Left lobe of liver (tissue), 2 donors: ENCODE results near the gene ATP8A2. TPM values are rescaled to one million over a fixed set of nuclear protein-coding genes. Genes with fewer than 3 reads are reported as not detected.

ENCODE experiments used
- ATAC-seq: fragments of 200-7000 bp; cut with Tn5 transposase; one replicate; pipeline ENCODE4 v1.9.1; 2020; ENCODE audit warnings: mild to moderate bottlenecking, moderate library complexity
- DNase-seq: peaks from one replicate; pipeline ENCODE4 v3.0.0-alpha.2; 2020; ENCODE audit warnings: low spot score
- total RNA-seq: library from RNA; stranded (reverse); gene quantifications from one replicate; pipeline ENCODE4 v1.2.1, GENCODE V29; 2021
- donor health status: DM: no; HTN: no; CAD: no; lungs with moderate emphysema.
- donor health status: DM: no; HTN: yes; CAD: no.

The ATP8A2 gene
- total RNA-seq, 1 donor from 2014 or later: not detected

DNA sequence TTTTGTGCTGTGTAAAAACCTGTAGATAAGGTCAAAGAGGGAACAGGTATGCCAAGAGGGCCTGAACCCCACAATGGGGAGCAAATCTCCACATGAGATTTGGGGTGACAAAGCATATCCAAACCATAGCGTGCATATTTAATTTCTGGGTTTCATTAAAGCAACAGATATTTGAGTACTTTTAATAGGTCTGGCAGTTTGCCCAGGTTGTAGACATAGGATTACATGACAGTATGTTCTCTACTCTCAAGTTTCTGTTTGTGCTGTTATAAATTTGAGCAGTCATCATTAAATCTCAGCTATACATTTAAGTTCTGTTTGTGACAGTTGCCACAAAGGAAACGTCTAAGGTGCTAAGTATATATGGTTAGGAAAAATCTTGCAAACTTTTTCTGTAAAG, 236.4 kb downstream of the ATP8A2 start:
- DNase-seq (no peak), ATAC-seq (no peak)

DNA sequence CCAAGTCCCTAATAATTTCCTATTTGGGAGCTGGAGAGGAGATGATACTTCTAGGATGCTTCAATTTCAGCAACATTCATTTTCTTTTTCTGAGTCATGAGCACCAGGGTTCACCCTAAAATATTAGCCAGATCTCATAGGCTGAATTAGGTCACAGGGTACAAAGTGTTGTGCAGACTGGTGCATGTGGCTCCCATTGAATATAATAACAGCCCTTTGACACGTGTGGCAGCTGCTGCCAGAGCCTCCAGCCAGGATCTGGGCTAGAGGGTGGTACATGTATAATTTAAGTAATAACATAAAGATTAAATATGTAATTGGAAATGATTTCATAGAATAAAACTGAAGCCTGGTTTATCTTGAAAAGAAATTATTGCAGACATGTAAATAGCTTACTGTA, 244.9 kb downstream of the ATP8A2 start:
- no peak for ATAC-seq
- DNase-seq: no peak

DNA sequence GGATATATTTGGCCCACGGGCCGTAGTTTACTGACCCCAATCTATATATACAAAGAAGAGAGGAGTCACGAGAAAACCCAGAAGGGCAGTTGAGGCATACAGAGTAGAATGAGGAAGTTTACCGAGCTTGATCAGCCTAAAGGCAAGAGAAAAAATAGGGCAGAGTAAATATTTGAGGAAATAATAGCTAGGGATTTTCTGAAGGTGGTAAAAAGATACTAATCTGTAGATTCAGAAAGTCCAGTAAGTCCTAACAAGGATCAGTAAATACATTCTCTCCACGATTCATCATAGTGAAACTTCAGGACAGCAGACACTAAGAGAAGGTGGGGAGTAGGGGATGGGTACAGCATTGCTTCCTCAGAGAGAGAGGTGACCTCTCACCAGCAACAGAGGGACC, 248.1 kb downstream of the ATP8A2 start:
- no peak for DNase-seq

DNA sequence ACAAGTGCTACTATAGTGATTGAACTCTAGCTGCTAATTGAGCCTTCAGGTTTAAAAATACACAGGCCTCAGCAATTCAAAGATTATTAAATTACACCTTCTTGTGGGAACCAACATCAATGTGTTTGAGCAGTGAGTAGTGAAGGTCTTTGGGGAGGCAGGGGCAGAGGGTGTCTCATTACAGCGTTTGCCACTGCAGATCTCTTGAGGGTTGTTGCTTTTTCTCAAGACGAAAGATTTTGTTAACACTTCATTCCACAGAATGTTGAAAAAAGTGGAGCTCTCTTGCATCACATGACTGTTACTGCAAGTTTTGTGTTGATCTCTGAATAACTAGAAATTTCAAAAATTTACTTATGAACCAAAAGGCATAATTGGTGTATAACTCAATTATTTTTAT, 253.6 kb downstream of the ATP8A2 start:
- no peak for ATAC-seq
- DNase-seq: no peak

More for the DNA sequence above, 248.1 kb downstream of the ATP8A2 start:
- ATAC-seq: no peak

DNA sequence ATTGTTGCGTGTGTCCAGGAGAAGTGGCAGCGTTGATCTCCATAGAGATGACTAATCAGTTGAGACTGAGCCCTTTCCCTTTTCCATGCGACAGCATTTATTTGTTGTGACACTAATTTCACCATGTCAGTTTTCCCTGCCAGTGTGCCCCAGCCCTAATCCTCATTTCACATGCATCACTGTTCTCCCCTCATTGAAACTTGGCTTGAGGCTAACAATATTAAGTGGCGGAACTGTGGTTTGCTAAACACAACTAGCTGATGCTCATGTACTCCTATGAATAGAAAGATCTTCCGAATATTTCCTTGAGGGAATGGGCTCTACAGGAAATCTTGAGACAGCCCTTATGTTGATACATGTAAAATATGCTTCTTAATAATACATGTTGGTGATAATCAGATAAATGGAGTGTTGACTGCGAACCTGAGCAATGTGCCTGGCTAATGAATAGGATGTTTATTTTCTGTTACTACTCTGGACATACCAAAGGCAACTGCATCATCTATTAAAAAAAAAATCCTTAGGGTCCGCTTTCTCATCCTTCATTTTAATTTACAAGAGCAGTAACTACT, 258.6 kb downstream of the ATP8A2 start:
- no peak for ATAC-seq
- DNase-seq: no peak

DNA sequence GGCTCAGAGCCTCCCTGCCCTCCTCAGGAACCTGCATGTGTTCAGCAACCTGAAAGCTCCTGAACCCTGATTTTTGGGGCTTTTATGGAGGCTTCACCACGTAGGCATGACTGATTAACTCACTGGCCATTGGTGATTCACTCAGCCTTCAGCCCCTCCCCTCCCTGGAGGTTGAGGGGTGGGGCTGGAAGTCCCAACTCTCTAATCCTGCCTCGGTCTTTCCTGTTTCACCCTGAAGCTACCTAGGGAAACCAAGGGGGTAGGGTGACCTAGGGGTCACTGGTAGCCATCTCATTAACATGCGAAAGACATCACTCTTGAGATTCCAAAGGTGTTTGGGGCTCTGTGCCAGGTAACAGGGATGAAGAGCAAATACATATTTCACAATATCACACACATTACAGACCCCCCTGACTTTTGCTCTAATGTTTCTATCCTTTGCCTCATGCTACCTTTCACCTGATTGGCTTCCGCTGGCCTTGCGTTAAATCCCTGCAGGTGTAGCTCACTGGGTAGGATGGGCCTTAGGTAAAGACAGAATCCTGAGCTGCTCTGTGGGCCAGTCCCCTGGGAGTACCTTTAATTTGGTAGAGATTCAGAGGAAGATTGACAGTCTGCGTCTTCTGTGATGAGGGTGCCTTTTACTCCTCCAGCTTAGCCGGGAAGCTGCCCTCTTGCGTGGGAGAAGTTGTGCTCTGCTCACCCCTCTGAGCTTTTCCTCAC, 260.6 kb downstream of the ATP8A2 start:
- ATAC-seq: no peak

DNA sequence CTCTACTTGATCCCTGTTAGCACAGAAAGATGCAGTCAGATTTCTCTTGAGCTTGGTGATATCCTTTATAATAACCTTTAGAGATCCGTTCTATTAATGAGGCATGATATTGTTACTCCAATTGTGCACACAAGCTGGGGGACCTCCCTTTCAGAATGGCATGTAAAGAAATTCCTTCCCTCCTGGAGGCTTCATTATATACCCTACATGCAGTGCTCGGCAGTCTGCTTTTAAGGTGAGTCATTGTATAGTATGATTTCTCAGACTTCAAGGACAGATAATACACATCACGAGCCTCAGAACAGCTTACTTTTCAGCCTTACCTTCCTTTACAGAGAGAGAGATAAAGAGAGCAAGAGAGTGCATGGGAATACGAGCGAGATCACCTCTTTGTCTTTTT, 261.3 kb downstream of the ATP8A2 start:
- DNase-seq (no peak), ATAC-seq (no peak)

More for the DNA sequence above, 260.6 kb downstream of the ATP8A2 start:
- DNase-seq: no peak

DNA sequence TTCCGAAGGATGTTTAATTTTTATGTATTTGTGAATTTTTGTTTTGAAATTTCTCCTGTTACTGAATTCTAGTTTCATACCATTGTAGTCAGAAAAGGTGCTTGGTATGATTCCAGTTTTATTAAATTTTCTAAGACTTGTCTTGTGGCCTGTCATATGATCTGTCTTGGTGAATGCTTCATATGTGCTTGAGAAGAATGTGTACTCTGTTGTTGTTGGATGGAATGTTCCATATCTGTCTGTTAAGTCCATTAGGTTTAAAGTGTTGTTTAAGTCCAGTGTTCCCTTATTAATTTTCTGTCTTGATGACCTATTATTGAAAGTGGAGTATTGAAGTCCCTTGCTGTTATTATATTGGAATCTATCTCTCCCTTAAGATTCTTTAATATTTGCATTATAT, 273.9 kb downstream of the ATP8A2 start:
- DNase-seq: no peak
- no peak for ATAC-seq

DNA sequence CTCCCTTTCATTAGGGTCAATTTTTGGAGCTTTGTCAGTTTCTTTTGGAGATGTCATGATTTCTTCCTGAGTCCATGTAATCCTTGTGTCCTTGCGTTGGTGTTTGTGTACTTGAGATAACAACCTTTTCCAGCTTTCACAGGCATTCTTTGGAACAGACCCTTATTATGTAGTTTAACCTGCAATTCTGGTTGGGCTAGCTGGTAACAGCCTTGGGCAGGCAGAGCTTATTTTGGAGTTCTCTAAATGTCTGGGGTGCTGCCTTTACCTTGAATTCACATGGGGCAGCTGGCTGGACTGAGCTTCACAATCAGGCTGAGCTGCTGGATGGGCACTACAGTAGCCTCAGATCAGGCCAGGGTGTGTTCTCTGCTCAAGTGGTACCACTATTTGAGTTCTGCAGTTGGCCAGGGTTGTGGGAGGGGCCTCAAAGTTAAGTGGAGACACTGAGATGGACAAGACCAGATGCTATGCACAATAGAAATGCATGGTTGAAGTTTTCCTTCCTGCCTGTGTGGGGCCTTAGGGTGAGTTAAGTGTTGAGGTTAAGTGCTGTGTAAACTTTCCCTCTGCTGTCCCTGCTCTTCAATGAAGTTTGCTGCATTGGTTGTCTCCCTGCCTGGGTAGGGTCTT, 277.3 kb downstream of the ATP8A2 start:
- DNase-seq (no peak), ATAC-seq (no peak)

DNA sequence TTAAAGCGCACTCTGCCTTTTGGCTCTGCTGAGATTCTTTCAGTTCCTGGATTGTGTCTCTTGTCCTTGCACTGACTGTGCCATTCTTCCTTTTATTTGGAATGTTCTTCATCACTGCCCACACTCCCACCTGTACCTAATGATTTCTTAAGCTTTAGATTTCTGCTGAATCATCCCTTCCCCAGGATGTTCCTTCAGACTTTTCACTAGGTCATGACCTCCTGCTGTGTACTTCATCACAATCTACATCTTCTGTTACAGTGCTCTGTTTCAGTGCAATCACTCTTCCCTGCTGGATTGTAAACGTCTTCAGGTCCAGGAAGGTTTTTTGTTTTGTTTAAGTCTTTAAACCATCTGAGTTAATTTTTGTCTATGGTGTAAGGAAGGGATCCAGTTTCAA, 281.0 kb downstream of the ATP8A2 start:
- no peak for ATAC-seq
- DNase-seq: no peak

DNA sequence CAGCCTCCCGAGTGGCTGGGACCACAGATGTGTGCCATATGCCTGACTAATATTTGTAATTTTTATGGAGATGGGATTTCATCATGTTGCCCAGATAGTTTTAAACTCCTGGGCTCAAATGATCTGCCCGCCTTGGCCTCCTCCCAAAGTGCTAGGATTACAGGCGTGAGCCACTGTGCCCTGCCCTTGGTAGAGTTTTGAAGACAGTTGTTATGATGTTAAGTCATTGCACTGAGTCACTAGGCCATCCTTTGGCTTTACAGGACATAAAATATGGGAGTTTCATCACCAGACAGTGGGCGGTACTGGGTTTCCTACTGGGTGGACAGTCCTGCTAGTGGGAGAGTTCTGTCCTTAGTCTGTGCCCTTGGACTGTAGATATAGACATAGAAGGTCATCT, 282.5 kb downstream of the ATP8A2 start:
- no peak for ATAC-seq

DNA sequence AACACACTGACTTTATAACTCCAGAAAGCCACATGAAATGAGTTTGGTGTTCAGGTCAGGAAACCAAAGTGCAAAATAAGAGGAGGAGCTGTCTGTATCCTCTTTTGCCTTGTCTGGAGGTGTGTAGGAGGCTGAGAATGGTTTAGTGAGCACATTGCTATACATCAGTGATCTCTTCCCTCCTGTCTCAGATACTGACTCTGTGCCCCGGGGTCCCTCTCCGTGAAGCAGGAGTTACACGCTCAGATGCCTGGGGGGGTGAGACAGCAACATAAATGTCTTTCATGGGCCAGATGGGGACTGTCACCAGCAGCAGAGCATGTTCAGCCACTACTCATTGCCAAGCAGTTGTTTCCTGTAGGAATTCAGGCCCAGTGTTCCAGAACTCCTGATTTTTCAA, 285.4 kb downstream of the ATP8A2 start:
- DNase-seq (no peak), ATAC-seq (no peak)

More for the DNA sequence above, 282.5 kb downstream of the ATP8A2 start:
- no peak for DNase-seq

DNA sequence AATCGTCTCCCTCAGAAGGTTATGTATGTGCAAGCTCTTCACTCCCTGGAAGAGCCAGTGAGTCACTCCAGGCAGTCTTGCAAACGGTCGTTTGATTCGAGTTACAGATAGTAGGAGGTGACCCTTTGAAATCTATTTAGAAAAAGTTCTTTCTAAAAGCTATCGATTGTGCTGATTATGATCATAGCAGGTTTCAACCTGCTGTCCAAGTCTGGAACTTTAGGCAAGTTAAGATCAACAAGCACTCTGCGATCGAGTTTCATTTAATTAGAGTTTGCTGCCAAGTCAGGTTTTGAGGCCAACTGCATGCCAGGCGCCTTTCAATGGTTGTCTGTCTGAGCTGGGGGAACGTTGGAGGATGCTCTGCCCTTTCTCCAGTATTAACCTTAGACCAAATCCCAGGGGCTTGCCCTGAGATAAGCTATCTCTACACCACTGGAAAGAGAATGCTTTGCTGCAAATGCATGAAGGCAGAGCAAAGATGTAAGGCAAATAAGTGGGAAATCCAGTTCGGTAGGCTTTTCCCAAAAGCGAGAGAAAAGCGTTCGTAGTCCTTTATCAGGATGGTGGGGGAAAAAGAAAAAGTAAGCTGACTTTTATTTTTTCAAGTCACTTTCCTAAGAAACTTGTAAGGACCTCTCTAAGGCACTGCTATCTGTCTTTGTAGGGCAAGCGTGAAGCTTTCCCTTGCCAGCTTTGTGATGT, 287.5 kb downstream of the ATP8A2 start:
- no peak for ATAC-seq
- no peak for DNase-seq

DNA sequence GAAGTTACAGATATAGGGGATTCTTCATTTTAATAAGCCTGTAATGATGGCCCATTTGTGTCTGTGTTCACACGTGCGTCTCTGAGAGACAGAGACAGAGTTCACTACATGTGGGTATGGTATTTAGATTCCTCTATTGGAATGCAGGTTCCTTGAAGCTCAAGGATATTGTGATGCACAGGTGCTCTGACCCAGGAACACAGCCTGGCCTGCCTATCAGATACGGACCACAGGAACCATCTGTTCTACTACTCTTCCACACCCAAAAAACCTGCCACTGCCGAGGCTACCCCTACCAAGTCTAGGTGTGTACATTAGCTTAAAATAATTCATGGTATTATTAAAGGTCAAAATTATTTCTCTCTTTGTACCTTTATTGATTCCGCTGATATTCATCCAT, 289.2 kb downstream of the ATP8A2 start:
- ATAC-seq (no peak), DNase-seq (no peak)

DNA sequence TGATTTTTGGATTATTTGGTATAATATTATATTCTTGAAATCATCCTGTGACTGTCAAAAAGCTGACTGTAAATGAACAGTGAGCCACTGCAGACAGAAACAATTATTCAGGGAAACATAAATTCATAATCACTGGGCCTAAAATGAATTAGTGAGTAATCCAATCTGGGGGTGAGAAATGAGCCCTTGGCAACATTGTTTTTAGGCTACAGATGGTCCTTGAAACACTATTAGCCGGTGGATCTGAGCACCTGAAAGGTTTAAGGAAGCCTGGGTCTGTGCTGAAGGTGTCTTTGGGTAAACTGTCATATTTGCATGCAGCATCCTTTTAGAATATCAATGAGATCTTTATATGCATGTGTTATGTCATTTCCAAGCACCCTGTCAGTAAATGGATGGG, 290.7 kb downstream of the ATP8A2 start:
- no peak for ATAC-seq

DNA sequence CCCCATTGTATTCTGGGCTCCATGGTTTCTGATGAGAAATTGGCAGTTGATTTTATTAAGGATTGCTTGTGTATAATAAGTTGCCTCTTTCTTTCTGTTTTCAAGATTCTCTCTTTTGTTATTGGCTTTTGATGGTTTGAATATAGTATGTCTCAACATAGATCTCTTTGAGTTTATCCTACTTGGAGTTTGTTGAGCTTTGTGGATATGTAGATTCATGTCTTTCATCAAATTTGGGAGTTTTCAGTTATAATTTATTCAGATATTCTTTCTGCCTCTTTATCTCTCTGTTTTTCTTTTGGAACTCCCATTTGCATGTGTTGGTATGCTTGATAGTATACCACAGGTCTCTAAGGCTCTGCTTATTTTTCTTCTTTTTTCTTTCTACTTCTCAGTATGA, 296.6 kb downstream of the ATP8A2 start:
- no peak for DNase-seq
- no peak for ATAC-seq

More for the DNA sequence above, 290.7 kb downstream of the ATP8A2 start:
- DNase-seq: no peak

DNA sequence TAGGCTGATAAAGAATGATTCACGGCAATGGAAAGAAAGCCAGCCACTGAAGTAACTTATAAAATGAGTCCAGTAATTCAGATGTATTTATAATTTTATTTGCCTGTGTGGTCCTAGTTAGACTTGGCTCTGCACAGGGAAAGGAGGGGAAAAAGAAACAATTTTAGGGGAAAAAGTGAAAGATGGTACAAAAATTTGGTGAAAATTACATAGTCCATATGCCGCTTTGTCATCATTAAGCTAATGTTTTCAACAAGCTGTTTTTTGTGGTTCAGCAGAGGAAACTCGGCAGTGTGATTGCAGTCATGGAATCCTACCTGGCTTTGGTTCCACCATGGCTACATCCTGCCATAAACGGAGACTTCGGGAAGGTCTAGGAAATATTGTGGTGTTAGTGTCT, 301.9 kb downstream of the ATP8A2 start:
- DNase-seq (no peak), ATAC-seq (no peak)

DNA sequence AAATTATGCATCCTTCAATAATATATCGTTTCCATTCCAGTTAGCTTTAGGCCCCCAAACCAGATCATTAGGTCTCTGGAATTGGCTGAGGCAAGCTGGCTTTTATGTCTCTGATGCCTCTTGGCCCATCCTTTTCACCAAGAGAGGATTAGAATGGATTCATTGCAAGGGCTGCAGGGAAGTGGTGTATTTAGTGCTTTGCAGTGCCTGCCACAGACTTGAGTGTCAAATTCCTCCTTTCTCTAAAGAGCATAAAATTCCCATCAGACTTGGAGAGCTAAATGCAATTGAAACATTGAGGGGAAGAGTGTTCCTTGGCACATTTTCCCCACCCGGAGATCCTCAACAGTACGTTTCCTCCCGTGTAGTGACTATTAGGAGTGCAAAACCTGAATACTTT, 302.6 kb downstream of the ATP8A2 start:
- ATAC-seq (no peak), DNase-seq (no peak)

DNA sequence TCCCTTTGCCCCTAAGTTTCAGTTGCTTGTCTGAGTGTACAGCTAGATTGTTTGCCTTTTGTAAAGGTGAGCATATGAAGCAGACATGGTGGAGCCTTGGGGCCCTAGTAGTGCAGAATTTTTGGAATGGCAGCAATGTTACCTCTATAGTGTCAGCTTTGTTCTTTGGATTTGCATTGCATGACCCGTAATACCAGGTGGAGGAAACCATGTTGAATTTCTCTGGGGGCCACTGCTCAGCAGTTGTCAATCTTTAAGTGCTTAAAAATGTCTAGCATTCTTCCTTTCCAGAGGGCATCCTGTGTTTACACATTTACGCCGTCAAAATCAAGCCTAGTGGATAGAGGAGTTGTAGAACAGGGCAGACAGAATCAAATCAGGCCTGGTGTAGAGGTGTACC, 303.3 kb downstream of the ATP8A2 start:
- DNase-seq (no peak), ATAC-seq (no peak)

DNA sequence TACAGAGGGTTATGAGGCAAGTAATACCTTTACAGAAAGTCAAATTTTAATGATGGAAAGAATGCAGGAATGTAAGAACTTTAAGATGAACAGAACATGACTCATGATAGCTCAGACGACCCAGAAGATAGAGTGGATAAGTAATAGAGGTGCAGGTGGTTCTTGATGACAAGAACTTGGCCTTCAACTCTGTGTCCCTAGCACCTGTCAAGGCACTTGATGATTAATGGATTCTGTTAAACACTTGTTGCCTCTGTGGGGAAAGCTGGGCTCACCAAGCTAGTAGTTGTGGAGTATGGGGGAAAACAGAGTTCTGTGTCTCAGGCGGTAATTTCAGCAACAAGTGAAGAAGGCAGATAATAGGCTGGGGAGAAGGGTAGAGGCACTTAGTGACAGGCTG, 306.2 kb downstream of the ATP8A2 start:
- ATAC-seq (no peak), DNase-seq (no peak)

DNA sequence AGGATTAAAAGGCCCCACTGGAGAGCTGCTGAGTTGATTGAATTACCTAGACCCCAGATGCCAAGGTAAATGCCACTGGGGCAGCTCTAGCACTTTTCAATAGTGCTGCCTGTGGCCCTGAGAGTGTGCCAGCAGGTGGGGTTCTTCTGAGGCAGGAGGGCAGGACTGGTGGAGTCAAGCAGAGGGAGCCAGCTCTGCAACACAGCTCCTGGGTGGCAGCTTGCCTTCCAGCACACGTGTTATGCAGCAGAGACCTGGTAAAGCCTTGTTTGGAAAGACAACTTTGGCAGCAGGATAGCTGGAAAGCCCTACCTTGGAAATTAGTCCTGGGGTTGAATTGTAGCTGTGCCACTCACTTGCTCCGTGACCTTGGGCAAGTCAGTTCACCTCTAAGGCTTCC, 306.6 kb downstream of the ATP8A2 start:
- ATAC-seq (no peak), DNase-seq (no peak)

DNA sequence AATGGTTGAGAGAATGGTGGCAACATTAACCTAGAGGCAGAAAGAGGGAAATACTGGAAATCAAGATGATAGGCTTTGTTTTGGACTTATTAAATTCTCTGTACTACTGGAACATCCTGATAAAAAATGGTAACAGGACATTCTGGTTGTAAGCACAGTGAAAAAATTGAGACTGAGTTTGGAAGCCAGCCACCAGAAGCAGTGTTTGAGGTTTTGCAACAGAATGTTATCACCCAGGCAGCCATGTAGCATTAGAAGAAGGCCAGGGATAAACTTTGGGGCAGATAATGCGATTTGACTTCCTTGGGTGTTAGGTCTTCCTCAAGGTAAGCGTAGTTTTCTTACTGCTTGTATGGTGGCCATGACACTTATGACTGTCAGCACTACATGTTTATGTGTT, 307.4 kb downstream of the ATP8A2 start:
- ATAC-seq (no peak), DNase-seq (no peak)
